Measurements from ENCODE around the gene TMEM178B. TPM values are rescaled to one million over a fixed set of nuclear protein-coding genes. Genes with fewer than 3 reads are reported as not detected.

The TMEM178B gene
- total and polyA plus RNA-seq, 2 donors (not counting 1 experiment from before 2014, with no cell fraction given) = 0.28 to 0.96 TPM

- peaks cover 28% of the 10 kb centered on the region for H3K27me3 Mint-ChIP-seq
- H3K4me3 ChIP-seq (ENCODE audit: control extremely low read depth in 1 of 5, extremely low read depth in 1 of 5, insufficient read depth in 1 of 5, low read depth in 2 of 5, low read length in 4 of 5) = no peak overlapping the region
- H3K4me1 ChIP-seq (ENCODE audit: control insufficient read depth in 2 of 2, insufficient read depth in 2 of 2, low read length in 2 of 2) = no peaks in the 10 kb centered on the region
- H3K27me3 ChIP-seq (replicated peaks in 1 of 4; ENCODE audit: control extremely low read depth in 1 of 4, control insufficient read depth in 3 of 4, insufficient read depth in 4 of 4, low read length in 3 of 4) = peaks cover 0 to 6% (median 1%) of the 10 kb centered on the region in 4 experiments
- no peak overlapping the region for H3K27ac Mint-ChIP-seq
- DNase-seq (no peak), ATAC-seq (ENCODE audit: low read depth) (no peak)
- no peaks in the 10 kb centered on the region for H3K79me2 ChIP-seq (ENCODE audit: control insufficient read depth, insufficient read depth, low read length)
- no peaks in the 10 kb centered on the region for H3K36me3 ChIP-seq (replicated peaks in 1 of 2; ENCODE audit: control extremely low read depth in 1 of 2, control insufficient read depth in 1 of 2, extremely low read depth in 1 of 2, insufficient read depth in 2 of 2, low read length in 1 of 2)
- H3K4me2 ChIP-seq (replicated peaks; ENCODE audit: low read depth, low read length, poor library complexity, severe bottlenecking) = no peak overlapping the region
- no peak overlapping the region for H2AFZ ChIP-seq (ENCODE audit: insufficient read depth, low read depth, low read length, poor library complexity, severe bottlenecking)
- TF ChIP-seq EZH2 (IDR thresholded peaks at IDR 0.05; ENCODE audit: borderline replicate concordance, insufficient read depth, low read depth, low read length, poor library complexity, severe bottlenecking) (no peak), CTCF (IDR thresholded peaks at IDR 0.05) (no peak)
- 99% methylated on average over 8 of the region's 14 CpGs for WGBS (ENCODE audit: insufficient coverage)
- H4K20me1 ChIP-seq (ENCODE audit: control insufficient read depth, insufficient read depth, low read length, poor library complexity, severe bottlenecking) = no peaks in the 10 kb centered on the region
- H3K4me3 Mint-ChIP-seq = no peak overlapping the region
- POLR2A ChIA-PET = interaction anchor here (0.7 kb wide), 1 partner anchor 432 kb away, joined by 7 read pairs; no protein-coding TSS in a partner anchor
- peaks cover 6% of the 10 kb centered on the region for H3K9me3 Mint-ChIP-seq (ENCODE audit: insufficient read depth)
- no peaks in the 10 kb centered on the region for H3K9me3 ChIP-seq (ENCODE audit: control extremely low read depth in 1 of 3, control insufficient read depth in 2 of 3, insufficient read depth in 1 of 3, low read length in 2 of 3)
- no peak overlapping the region for H3K27ac ChIP-seq (ENCODE audit: low read length in 2 of 2)
- H3K4me1 Mint-ChIP-seq = no peaks in the 10 kb centered on the region
- CTCF ChIA-PET = interaction anchor here (0.7 kb wide), 1 partner anchor 558 kb away, joined by 3 read pairs; no protein-coding TSS in a partner anchor
- intact Hi-C loops (cut with micrococcal nuclease) = no loop called here
- H3K9ac ChIP-seq (ENCODE audit: low read length) = no peak overlapping the region
Measured at GRCh38 chr7:141042222-141043193, 31.4 kb upstream of the TMEM178B start.

- Mint-ChIP-seq H3K27ac (no peak overlapping the region), H3K4me3 (no peak overlapping the region), H3K27me3 (peaks cover 31% of the 10 kb centered on the region), H3K4me1 (no peaks in the 10 kb centered on the region), H3K9me3 (ENCODE audit: insufficient read depth) (peaks cover 6% of the 10 kb centered on the region)
- ATAC-seq (ENCODE audit: low read depth) = no peak
- ChIA-PET CTCF (no interaction called here), POLR2A (no interaction called here)
- no peak for DNase-seq
- TF ChIP-seq CTCF (IDR thresholded peaks at IDR 0.05) = no peak
- TF ChIP-seq EZH2 (IDR thresholded peaks at IDR 0.05; ENCODE audit: borderline replicate concordance, insufficient read depth, low read depth, low read length, poor library complexity, severe bottlenecking) = no peak
- no peak overlapping the region for H2AFZ ChIP-seq (ENCODE audit: insufficient read depth, low read depth, low read length, poor library complexity, severe bottlenecking)
- no peaks in the 10 kb centered on the region for H3K9me3 ChIP-seq (ENCODE audit: control extremely low read depth in 1 of 3, control insufficient read depth in 2 of 3, insufficient read depth in 1 of 3, low read length in 2 of 3)
- intact Hi-C loops (cut with micrococcal nuclease) = no loop called here
- 75% methylated on average over 1 of the region's 4 CpGs for WGBS (ENCODE audit: insufficient coverage)
- H4K20me1 ChIP-seq (ENCODE audit: control insufficient read depth, insufficient read depth, low read length, poor library complexity, severe bottlenecking) = no peaks in the 10 kb centered on the region
- H3K79me2 ChIP-seq (ENCODE audit: control insufficient read depth, insufficient read depth, low read length) = no peaks in the 10 kb centered on the region
- no peaks in the 10 kb centered on the region for H3K36me3 ChIP-seq (replicated peaks in 1 of 2; ENCODE audit: control extremely low read depth in 1 of 2, control insufficient read depth in 1 of 2, extremely low read depth in 1 of 2, insufficient read depth in 2 of 2, low read length in 1 of 2)
- H3K4me2 ChIP-seq (replicated peaks; ENCODE audit: low read depth, low read length, poor library complexity, severe bottlenecking) = no peak overlapping the region
- no peak overlapping the region for H3K27ac ChIP-seq (ENCODE audit: low read length in 2 of 2)
- no peak overlapping the region for H3K9ac ChIP-seq (ENCODE audit: low read length)
- H3K27me3 ChIP-seq (replicated peaks in 1 of 4; ENCODE audit: control extremely low read depth in 1 of 4, control insufficient read depth in 3 of 4, insufficient read depth in 4 of 4, low read length in 3 of 4) = peaks cover 0 to 6% (median 1%) of the 10 kb centered on the region in 4 experiments
- H3K4me1 ChIP-seq (ENCODE audit: control insufficient read depth in 2 of 2, insufficient read depth in 2 of 2, low read length in 2 of 2) = no peaks in the 10 kb centered on the region
- H3K4me3 ChIP-seq (ENCODE audit: control extremely low read depth in 1 of 5, extremely low read depth in 1 of 5, insufficient read depth in 1 of 5, low read depth in 2 of 5, low read length in 4 of 5) = no peak overlapping the region
Measured at GRCh38 chr7:141043616-141044015, 30.2 kb upstream of the TMEM178B start.

All from B cell (primary cell).